GM23248 (cell line): ENCODE results near the gene HSD17B13.
"Not testable (repeated sequence)": the region's sequence is repeated elsewhere in the genome, so short reads cannot be mapped to it uniquely, and the experiment has no call there.

ENCODE experiments used
- EZH2 ChIP-seq: fragments of 200-600 bp; sonication (generic); IDR thresholded peaks from 2 replicates; pipeline ENCODE4 v1.6.1; 2018; ENCODE audit warnings: antibody characterized with exemption, mild to moderate bottlenecking; ENCODE audit not compliant: insufficient read depth, poor library complexity, severe bottlenecking
- EZH2phosphoT487 ChIP-seq: fragments of 200-600 bp; sonication (generic); IDR thresholded peaks from 2 replicates; pipeline ENCODE4 v1.6.1; 2018; ENCODE audit warnings: antibody characterized with exemption, moderate library complexity, mild to moderate bottlenecking, low read depth; ENCODE audit not compliant: insufficient read depth

- TF ChIP-seq EZH2, EZH2phosphoT487: not testable (repeated sequence)
Observed at GRCh38 chr4:87294911-87295310, 27.8 kb downstream of the HSD17B13 start.
